Astrocyte of the cerebellum (primary cell): Measurements from ENCODE around the gene CD274.
"Not testable (repeated sequence)": the region's sequence is repeated elsewhere in the genome, so short reads cannot be mapped to it uniquely, and the experiment has no call there.

Source experiments
- DNase-seq: peaks from one replicate; pipeline ENCODE4 v3.0.0-alpha.2; 2011; ENCODE audit warnings: low read depth
- H3K4me3 ChIP-seq: 2 replicates; pipeline ENCODE4 v1.5.1; 2011; ENCODE audit warnings: mild to moderate bottlenecking, low read depth, low read length, moderate library complexity
- CTCF ChIP-seq: IDR thresholded peaks from 2 replicates; pipeline ENCODE4 v1.5.1; 2012; ENCODE audit warnings: low read length, low read depth, moderate library complexity, mild to moderate bottlenecking; ENCODE audit errors: missing control alignments
- in situ Hi-C: cut with HindIII; loops from 2 replicates; pipeline ENCODE4 v1.10.0; 2017; ENCODE audit warnings: low sequenced_read_pairs

Gene CD274

GRCh38 chr9:5443850-5444249, 6.5 kb upstream of the CD274 start:
- TF ChIP-seq CTCF: no peak
- H3K4me3 ChIP-seq: no peak overlapping the region
- DNase-seq: no peak
- in situ Hi-C loops: loop anchor here (10.0 kb wide), 1 partner anchor 259 kb away; the partner anchor contains the start of gene INSL6

GRCh38 chr9:5445096-5445495, 5.2 kb upstream of the CD274 start:
- H3K4me3 ChIP-seq, DNase-seq: not testable (repeated sequence)
- in situ Hi-C loops: loop anchor here (10.0 kb wide), 1 partner anchor 260 kb away; the partner anchor contains the start of gene INSL6

- no peak for TF ChIP-seq CTCF
- DNase-seq: no peak
- in situ Hi-C loops: loop anchor here (10.0 kb wide), 1 partner anchor 261 kb away; the partner anchor contains the start of gene INSL6
- no peak overlapping the region for H3K4me3 ChIP-seq
Measured at GRCh38 chr9:5445886-5446285, 4.5 kb upstream of the CD274 start.

- H3K4me3 ChIP-seq: no peak overlapping the region
- no peak for TF ChIP-seq CTCF
- DNase-seq: no peak
- in situ Hi-C loops: loop anchor here (10.0 kb wide), 1 partner anchor 262 kb away; the partner anchor contains the start of gene INSL6
Measured at GRCh38 chr9:5446451-5447236, 3.7 kb upstream of the CD274 start.

GRCh38 chr9:5447337-5447736, 3.0 kb upstream of the CD274 start:
- no peak for DNase-seq
- no peak for TF ChIP-seq CTCF
- H3K4me3 ChIP-seq: no peak overlapping the region
- in situ Hi-C loops: loop anchor here (10.0 kb wide), 1 partner anchor 263 kb away; the partner anchor contains the start of gene INSL6

- in situ Hi-C loops: loop anchor here (10.0 kb wide), 1 partner anchor 263 kb away; the partner anchor contains the start of gene INSL6
- TF ChIP-seq CTCF: no peak
- no peak for DNase-seq
- no peak overlapping the region for H3K4me3 ChIP-seq
Measured at GRCh38 chr9:5448016-5448415, 2.3 kb upstream of the CD274 start.
